Heart left ventricle (tissue), 13 donors: ENCODE results near the gene PNKP.

Experiments used
- CTCF ChIP-seq, 12 donors: fragments of 200-600 bp; sonication (generic) in 4 of 12; IDR thresholded peaks; one replicate each; pipeline versions ENCODE4 v1.5.0 to v1.8.0; 2018 to 2022; ENCODE audit warnings: antibody characterized with exemption in 12 of 12, mild to moderate bottlenecking in 5 of 12
- POLR2A ChIP-seq, 2 donors: fragments of 450-650 bp; IDR thresholded peaks; one replicate each; pipeline ENCODE4 v1.6.1; 2017; ENCODE audit warnings: antibody characterized with exemption in 2 of 2, mild to moderate bottlenecking in 2 of 2, moderate library complexity in 2 of 2
- donor health status: ischemic (EF 13 %, LVEDD 7.1; RV severe dilation, severe dysfunction).
- donor health status: DM: no; HTN: yes; CAD: no.
- donor health status: DM: no; HTN: no; CAD: no.
- donor health status: ischemic (EF 25% LVEDD 6.9; RV normal size, moderate dysfunction).
- donor health status: ischemic (EF 25% LVEDD 5.7; RV mildly dilated, moderate dysfunction).
- donor health status: ischemic (EF 35%, LVEDD 5.7; RV mildly dilated, moderate dysfunction).
- donor health status: nonischemic (EF 11% LVEDD 7.7; RV severe dilation, severe dysfunction).
- donor health status: DM: yes; HTN: yes; CAD: no.
- donor health status: PGD.
- donor health status: ischemic (EF 29% LVEDD 5.4; RV normal size, mild dysfunction).
- donor health status: nonischemic (EF 23%, LVEDD 6.1; RV moderate dilation, normal function).

- TF ChIP-seq CTCF (IDR thresholded peaks at IDR 0.05): no peak
- no peak for TF ChIP-seq POLR2A (IDR thresholded peaks at IDR 0.05)
Measured at GRCh38 chr19:49877879-49878743, 10.7 kb upstream of the PNKP start.
